Smooth muscle cell of the brain vasculature (primary cell): ENCODE data around the gene FAM13A.

ENCODE experiments used
- DNase-seq: peaks from one replicate; pipeline ENCODE4 v3.0.0-alpha.2; 2012; ENCODE audit warnings: low read depth, low spot score

The FAM13A gene

DNA sequence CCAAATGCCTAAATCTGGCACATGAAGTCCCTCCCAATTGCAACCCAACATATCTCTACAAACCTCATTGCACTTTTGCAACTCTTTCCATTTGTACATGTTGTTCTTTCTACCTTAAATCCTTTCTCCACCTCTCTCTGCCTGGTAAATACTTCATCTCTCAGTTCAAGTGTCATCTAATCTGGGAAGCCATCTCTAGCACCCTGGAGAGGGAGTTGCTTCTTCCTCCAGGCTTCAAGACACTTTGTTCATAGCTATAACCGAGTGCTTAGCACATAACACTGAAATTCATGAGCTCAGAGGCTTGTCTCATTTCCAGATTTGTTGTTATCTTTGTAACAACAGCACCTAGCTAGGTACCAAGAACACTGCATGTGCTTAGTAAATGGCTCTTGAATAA, 244.6 kb downstream of the FAM13A start:
- no peak for DNase-seq

DNA sequence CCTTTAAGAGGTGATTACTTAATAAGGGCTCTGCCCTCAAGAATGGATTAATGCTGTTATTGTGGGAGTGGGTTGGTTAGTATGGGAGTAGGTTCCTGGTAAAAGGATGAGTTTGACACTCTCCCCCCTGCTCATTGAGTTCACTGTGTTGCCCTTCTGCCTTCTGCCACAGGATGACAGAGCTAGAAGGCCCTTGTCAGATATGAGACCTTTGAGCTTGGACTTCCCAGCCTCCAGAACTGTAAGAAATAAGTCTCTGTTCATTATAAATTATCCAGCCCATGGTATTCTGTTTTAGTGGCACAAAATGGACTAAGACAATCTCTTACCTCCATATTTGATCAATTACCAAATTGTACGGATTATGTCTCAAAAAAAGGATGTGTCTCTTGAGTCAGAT, 245.1 kb downstream of the FAM13A start:
- DNase-seq, result no peak

DNA sequence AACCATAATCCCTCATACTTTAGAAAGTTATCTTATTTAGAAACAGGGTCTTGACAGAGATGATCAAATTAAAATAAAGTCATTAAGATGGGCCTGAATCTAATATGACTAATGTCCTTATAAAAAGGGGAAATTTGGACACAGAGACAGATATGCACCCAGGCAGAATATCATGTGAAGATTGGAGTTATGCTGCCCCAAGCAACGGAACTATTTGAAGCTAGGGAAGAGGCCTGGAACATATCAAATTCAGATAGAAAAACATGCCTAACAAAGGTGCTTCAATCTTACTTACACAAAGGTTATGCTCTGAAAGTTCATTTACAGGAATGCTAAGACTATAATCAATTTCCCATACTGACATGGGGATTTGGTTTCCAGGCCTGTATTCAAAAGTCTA, 246.7 kb downstream of the FAM13A start:
- no peak for DNase-seq

- no peak for DNase-seq
Measured at GRCh38 chr4:88809576-88810219, 247.3 kb downstream of the FAM13A start.

DNA sequence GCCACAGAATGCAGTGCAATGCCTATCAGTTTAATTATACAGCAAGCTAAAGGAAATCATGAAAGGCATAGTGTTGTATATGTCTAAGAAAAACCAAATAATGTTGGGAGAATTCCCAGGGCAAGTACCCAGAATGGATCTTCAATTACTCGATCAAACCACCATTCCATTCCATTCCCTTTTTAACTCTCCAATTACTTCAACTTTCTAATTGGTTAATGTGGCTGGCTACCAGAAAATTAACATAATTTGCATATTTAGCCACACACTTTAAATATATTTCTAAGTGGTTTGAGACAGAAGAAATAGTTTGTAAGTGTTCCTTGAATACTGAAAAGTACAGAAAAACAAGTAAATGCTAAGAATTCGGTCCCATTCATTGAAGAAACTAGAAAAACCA, 247.9 kb downstream of the FAM13A start:
- DNase-seq, result no peak

- no peak for DNase-seq
Measured at GRCh38 chr4:88807499-88807898, 249.5 kb downstream of the FAM13A start.

DNA sequence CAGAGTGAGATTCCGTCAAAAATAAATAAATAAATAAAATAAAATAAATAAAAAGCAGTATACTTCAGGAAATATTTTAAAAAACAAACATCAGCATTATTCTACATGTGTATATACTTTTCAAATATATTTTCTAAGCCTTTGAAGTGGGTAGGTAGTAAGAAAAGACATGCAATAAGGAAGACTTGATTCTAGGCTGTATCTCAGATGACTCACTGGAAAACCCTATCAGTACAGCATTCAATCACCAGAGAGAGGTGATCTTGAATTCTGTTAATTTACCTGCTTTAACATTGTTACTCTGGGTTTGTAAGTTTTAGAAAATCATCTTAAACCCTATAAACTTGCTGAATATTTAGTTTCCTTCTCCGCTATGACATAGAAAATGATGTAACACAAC, 252.8 kb downstream of the FAM13A start:
- no peak for DNase-seq

GRCh38 chr4:88803600-88804096, 253.3 kb downstream of the FAM13A start:
- no peak for DNase-seq

DNA sequence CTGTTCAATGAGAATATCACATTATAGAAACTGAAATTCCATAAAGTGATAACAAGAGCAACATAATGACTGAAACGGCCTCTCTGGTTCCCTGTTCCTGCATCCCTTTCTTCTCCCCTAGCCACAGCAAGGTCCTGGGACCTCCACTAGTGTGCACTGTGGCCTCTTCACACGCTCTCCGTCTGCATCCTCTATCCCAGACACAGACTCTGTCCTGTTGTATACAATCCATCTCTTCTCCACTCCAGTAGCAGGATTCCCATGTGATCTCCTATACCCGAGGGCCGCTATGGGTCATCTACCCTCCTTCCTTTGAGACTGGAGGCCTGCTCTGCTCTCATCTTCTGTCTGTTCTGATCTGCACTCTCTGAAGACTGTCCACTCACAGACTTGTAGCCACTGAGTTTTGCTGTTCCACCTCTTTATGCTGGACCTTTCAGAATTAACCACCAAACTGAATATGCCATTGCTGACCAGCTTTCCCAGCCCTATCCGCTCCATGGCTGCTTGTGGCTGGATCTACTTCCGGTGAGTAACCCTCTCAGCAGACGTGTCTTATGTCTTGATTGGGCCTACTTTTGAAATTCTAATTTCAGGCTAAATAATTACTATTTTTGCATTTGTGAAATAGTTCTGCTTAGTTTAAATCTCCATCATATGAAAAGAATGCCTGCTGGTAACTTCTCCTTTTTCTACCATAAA, 254.2 kb downstream of the FAM13A start:
- no peak for DNase-seq

DNA sequence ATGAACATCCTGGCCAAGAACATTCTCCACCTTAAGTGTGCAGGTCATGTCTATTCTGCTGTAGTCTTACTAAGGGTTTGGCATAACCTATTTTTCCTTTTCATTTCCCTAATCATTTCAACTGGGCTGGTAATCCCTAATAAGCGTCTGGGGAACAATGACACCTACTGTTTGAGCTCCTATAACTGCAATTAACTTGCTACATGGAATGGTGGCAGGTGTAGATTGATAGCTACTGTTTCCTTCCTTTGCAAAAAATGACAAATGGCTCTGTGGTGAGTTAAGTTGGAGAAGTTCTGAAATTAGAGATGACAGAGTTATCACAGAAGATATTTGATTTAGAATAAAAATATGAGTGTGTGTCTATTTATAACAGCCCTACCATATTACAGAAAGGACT, 254.8 kb downstream of the FAM13A start:
- no peak for DNase-seq

GRCh38 chr4:88799900-88800299, 257.1 kb downstream of the FAM13A start:
- DNase-seq, result no peak

GRCh38 chr4:88797725-88798124, 259.3 kb downstream of the FAM13A start:
- DNase-seq, result no peak

GRCh38 chr4:88796545-88796944, 260.4 kb downstream of the FAM13A start:
- no peak for DNase-seq

DNA sequence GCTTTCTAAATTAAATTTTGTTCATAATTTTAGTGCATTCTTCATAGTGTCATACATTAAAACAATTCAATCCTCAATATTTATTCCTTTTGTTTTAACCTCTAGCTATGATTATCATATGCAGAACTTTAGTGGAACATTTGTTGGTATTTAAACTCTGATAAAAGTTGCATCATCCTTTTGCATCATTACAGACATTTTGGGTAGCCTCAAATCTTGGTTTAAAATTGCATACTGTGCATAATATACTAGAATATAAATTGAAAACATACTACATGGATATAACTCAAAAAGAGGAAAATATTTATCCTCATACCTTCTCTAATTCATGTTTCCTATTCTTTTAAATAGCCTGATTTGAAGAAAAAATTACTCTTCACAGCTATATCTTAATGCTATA, 262.0 kb downstream of the FAM13A start:
- DNase-seq, result no peak

DNA sequence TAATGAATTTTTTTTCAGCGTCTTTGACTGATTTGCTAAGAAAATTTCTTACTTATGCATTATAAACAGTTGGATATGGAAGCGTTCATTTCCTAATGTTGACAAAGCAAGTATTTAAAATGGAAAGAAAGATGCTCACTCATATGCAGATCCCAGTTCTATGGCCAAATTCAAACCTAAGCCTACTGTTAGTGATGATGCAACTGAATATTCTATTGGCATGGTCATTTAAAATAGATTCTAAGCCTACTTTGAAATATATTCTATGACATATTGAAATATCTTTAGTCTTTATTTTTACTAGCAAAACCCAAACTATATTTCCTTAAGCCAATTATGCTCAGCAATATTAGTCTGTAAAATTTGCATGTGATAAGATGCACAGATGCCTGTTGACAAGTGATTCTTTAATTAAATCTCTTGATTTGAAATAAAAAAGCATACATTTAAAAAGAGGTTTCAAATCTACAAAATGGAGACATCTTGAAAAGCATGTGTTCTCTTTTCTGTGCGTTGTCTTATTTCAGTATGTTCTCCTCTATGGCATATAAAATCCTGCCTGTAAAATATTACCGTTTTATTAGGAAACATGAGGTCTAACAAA, 262.8 kb downstream of the FAM13A start:
- no peak for DNase-seq

DNA sequence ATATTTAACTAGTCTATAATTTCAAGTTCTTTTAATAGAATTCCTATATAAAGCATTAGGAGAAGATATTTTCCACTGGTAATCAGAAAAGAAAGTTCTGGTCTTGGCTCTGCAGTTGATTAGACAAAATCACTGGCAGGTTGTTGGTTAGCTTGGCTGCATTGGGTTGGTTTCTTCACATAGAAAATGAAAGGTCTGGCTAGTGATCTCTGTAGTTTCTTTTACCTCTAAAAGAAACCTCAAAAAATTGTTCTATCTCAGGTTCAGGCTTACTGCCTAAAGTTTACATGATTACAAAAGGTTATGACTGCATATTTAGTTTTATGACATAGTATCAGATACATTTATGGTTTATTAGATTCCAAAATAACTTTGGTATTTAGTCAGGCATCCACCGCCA, 263.5 kb downstream of the FAM13A start:
- no peak for DNase-seq

DNA sequence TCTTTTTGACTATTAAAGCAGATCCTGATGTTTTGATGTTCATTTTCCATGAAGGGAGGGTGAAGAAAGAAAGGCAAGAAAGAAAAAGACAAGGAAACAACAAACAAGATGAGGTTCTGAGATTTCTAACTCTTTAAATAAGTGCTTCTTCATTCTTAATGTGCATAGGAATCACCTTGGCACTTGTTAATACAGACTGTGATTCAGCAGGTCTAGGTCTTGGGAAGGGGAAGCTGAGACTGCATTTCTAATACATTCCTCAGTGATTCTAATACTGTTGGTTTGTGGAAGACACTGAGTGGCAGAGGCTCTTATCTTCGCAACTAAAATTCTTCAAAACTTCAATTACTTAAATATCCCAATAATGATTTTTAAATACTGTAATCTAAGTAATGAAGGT, 264.2 kb downstream of the FAM13A start:
- DNase-seq, result no peak

DNA sequence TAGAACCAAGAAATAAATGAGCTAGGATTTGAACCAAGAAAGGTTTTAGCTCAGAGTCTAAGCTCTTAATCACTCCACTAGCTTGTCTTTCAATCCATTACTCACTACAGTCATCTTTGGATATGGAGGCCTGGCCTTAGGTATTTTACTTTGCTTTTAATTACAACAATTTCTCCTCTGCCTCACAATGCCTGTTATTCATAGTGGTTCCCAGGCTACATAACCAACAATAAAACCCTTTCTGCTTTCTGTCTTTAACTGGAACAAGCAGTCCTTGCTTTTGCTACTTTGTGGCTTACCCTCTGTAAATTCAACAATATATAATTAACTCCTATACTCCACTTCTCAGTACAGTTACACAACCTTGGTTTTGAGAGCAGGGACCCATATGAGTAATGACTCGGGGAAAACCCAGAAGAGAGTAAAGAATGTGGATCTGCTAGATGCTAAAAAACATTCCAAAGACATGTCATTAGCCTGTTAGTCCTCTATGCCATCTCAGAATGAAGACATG, 264.7 kb downstream of the FAM13A start:
- no peak for DNase-seq

GRCh38 chr4:88791274-88791673, 265.7 kb downstream of the FAM13A start:
- no peak for DNase-seq

DNA sequence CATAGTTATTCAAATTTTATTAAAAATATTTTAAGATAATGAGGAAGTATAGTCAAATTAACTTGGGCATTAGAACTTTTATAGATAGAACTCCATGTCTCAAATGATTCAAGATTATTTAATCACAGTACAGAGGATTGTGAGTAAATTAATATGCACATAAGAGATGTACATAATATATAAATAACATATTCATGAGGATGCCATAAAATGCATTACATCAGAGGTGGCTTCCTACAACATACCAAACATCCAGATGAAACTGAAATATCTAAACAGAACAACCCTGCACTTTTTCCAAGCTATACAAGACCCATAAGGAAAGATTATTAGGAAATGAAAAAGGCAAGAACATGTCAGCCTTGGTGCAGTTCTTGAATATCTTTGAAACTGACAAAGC, 268.1 kb downstream of the FAM13A start:
- no peak for DNase-seq

GRCh38 chr4:88788424-88788823, 268.6 kb downstream of the FAM13A start:
- DNase-seq, result no peak

GRCh38 chr4:88786011-88786410, 271.0 kb downstream of the FAM13A start:
- DNase-seq, result no peak

GRCh38 chr4:88780389-88780788, 276.6 kb downstream of the FAM13A start:
- no peak for DNase-seq
